Stimulated activated naive CD4-positive, alpha-beta T cell treated with Interleukin-2 at 50 U/mL for 16 hours (primary cell): Measurements from ENCODE around the gene ATF3.
A peak's percentile ranks its signal among the peaks of the same experiment; 100 is the strongest.

Source experiments
- DNase-seq: peaks from one replicate; lab custom pipeline; 2025; lab: John Stamatoyannopoulos, UW

ATF3 gene, protein sequence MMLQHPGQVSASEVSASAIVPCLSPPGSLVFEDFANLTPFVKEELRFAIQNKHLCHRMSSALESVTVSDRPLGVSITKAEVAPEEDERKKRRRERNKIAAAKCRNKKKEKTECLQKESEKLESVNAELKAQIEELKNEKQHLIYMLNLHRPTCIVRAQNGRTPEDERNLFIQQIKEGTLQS

GRCh38 chr1:212608392-212608958 lies at the start of gene ATF3:
TSS of gene ATF3 (plus strand) at chr1:212608761. CDS start at chr1:212615022, 6,261 bp downstream.
- DNase-seq: peak; percentile 93

DNA sequence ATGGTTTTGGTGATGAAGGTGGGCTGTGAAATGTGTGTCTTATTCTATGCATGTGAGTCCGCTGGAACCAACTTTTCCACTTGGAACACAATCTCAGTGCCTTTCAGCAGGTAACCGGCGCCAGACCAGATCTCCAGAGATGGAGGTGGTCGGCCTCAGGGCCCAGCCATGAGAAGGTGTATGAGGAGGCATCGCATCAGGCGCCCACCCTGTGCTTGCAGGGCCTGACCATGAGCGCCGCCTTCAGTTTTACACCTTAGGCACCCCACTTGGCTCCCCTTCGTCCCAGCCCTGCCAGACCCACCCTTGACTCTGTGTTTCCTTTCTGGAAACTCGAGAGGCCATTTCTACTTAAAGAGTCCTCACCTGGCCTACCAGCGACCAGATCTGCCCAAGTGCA lies 48.6 kb upstream of the ATF3 start:
- DNase-seq: no peak

- no peak for DNase-seq
These were observed 47.6 kb upstream of the ATF3 start for GRCh38 chr1:212560933-212561460.

GRCh38 chr1:212561501-212561931 lies 47.0 kb upstream of the ATF3 start:
- DNase-seq: no peak

DNA sequence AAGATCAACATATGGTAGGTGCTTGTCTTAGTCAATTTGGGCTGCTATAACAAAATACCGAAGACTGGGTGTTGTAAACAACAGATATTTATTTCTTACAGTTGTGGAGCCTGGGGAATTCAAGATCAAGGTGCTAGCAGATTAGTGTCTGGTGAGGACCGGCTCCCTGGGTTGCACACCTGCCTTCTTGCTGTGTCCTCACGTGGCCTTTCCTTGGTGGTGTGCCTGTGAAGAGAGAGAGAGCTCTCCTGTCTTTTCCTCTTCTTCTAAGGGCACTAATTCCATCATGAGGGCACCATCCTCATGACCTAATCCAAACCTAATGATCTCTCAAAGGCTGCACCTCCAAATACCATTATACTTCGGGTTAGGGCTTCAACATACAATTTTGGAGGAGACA lies 45.8 kb upstream of the ATF3 start:
- DNase-seq: no peak

DNA sequence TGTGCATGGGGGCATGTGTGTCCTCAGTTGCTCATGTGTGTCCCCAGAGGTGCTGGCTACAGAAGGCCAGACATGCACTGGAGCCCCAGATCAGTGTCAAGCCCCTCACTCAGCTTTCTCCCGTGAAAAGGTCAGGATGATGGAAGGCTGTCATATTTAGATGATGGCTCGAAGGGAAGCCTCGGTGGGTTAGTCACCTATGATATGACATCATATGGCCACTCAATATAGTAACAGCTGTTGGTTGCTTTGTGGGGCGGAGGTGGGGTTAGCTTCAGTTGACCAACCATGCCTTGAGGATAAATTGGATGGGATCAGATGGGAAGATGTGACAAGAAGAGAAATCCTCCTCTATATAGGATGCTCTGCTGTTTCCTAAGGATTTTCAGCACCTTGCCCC lies 43.5 kb upstream of the ATF3 start:
- no peak for DNase-seq

GRCh38 chr1:212565571-212566305 lies 42.8 kb upstream of the ATF3 start:
- no peak for DNase-seq

- DNase-seq: peak; percentile 74
These were observed 41.8 kb upstream of the ATF3 start for GRCh38 chr1:212566522-212567479.

- DNase-seq: no peak
These were observed 40.9 kb upstream of the ATF3 start for GRCh38 chr1:212567638-212568037.

DNA sequence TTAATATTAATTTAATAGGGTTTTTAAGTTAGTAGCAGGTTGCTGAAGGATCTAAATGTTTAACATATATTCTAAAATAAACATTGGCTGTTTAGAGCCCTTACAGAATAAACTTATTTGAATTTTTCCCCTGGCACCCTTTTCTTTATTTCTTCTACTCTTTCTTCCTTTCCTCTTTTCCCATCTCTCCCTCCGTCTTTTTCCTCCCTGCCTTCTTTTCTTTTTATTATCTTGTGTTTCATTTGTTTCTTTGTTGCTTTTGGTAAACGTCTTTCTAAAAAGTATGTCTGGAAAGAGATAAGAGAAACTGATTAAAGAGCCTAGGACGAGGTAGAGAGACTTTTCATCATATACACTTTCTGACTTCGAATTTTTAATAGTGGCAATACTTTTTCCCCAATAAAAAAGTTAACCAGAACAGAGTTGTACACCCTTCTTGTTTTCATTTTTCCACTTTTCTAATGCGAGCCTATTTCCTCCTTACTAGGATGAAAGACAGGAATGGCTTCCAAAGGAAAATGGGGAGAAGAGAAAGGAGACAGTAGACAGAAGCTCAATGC lies 39.5 kb upstream of the ATF3 start:
- no peak for DNase-seq

- no peak for DNase-seq
These were observed 33.8 kb upstream of the ATF3 start for GRCh38 chr1:212574732-212575131.

DNA sequence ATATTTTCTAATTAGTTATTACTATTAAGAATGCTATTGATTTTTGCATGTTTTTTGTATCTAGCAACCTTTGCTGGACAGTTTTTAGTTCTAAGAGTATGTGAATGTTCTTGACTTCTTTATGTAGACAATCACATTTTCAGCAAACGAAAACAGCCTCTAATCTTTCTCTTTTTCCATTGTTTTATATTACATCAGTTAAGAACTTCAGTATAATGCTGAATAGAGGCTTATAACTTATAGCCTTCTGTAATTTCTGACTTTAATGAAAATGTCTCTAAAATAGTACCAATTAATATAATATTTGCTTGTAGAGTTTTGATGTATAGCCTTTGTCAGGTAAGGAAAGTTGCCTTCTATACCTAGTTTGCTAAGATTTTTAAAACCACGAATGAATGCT lies 33.2 kb upstream of the ATF3 start:
- DNase-seq: no peak

- no peak for DNase-seq
These were observed 30.5 kb upstream of the ATF3 start for GRCh38 chr1:212578041-212578440.

DNA sequence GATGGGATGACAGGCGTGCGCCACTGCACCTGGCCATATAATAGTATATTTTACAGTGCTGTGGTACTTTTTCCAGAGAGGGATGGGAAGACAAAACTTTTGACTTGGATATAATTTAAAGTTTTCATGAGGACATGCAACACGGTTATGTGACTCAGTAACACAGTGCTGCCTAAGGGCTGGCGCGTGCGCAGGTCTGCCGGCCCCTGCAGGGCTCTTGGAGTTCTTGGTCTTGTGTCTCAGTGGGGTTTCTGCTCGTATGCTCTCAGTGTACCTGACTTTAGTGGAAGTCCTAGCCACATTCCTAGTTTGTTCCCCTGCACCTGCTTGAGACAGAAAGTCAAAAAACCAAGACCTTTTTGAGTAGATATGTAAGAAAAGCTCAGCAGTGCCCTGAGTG lies 27.5 kb upstream of the ATF3 start:
- no peak for DNase-seq

- no peak for DNase-seq
These were observed 26.3 kb upstream of the ATF3 start for GRCh38 chr1:212582291-212582690.

- DNase-seq: no peak
These were observed 25.5 kb upstream of the ATF3 start for GRCh38 chr1:212582808-212583615.

GRCh38 chr1:212583643-212584042 lies 24.9 kb upstream of the ATF3 start:
- DNase-seq: no peak

GRCh38 chr1:212584092-212584886 lies 24.3 kb upstream of the ATF3 start:
- DNase-seq: no peak

- DNase-seq: no peak
These were observed 23.4 kb upstream of the ATF3 start for GRCh38 chr1:212585210-212585609.
